GM21786 (cell line): ENCODE data around the gene AQP4.

ENCODE experiments used
- ATAC-seq: cut with Tn5 transposase; IDR thresholded peaks from one replicate; pipeline ENCODE4 v1.9.1; 2021; ENCODE audit not compliant: unreplicated experiment

AQP4 gene

GRCh38 chr18:26865557-26865956, at the start of gene AQP4:
Gene AQP4, minus strand, starts transcription at chr18:26865707. Its CDS starts 18 bp downstream, at chr18:26865689.
- ATAC-seq = no peak

GRCh38 chr18:26911840-26912239, 46.3 kb upstream of the AQP4 start:
- no peak for ATAC-seq

GRCh38 chr18:26909599-26910290, 44.2 kb upstream of the AQP4 start:
- no peak for ATAC-seq

- ATAC-seq = no peak
These were observed 43.4 kb upstream of the AQP4 start for GRCh38 chr18:26908906-26909305.

- no peak for ATAC-seq
These were observed 36.8 kb upstream of the AQP4 start for GRCh38 chr18:26902291-26902690.

GRCh38 chr18:26901020-26901419, 35.5 kb upstream of the AQP4 start:
- ATAC-seq = no peak

GRCh38 chr18:26894426-26894825, 28.9 kb upstream of the AQP4 start:
- no peak for ATAC-seq

GRCh38 chr18:26893996-26894395, 28.5 kb upstream of the AQP4 start:
- ATAC-seq = no peak

- ATAC-seq = no peak
These were observed 22.8 kb upstream of the AQP4 start for GRCh38 chr18:26888259-26888658.

GRCh38 chr18:26875040-26875654, 9.6 kb upstream of the AQP4 start:
- ATAC-seq = no peak

- ATAC-seq = no peak
These were observed 8.8 kb upstream of the AQP4 start for GRCh38 chr18:26874283-26874682.

- ATAC-seq = peak; percentile 45
These were observed 4.1 kb upstream of the AQP4 start for GRCh38 chr18:26869640-26870039.

- no peak for ATAC-seq
These were observed 3.6 kb upstream of the AQP4 start for GRCh38 chr18:26868968-26869586.

GRCh38 chr18:26867471-26867870, 2.0 kb upstream of the AQP4 start:
- no peak for ATAC-seq

GRCh38 chr18:26864658-26865057, 849 bp downstream of the AQP4 start:
- ATAC-seq = no peak

- no peak for ATAC-seq
These were observed 1.5 kb downstream of the AQP4 start for GRCh38 chr18:26863921-26864497.

- no peak for ATAC-seq
These were observed 2.2 kb downstream of the AQP4 start for GRCh38 chr18:26863122-26863879.

- ATAC-seq = no peak
These were observed 3.4 kb downstream of the AQP4 start for GRCh38 chr18:26862084-26862483.

- ATAC-seq = no peak
These were observed 11.1 kb downstream of the AQP4 start for GRCh38 chr18:26854292-26854881.

GRCh38 chr18:26853401-26853800, 12.1 kb downstream of the AQP4 start:
- no peak for ATAC-seq

- ATAC-seq = no peak
These were observed 21.7 kb downstream of the AQP4 start for GRCh38 chr18:26843760-26844159.
